ENCODE results near the gene STAC.
"Not testable (repeated sequence)": the region's sequence is repeated elsewhere in the genome, so short reads cannot be mapped to it uniquely, and the experiment has no call there.

Gene STAC

GRCh38 chr3:36575241-36575640, 194.9 kb downstream of the STAC start:
- no peak overlapping the region for H3K27ac ChIP-seq
- CTCF ChIA-PET, result no interaction called here
- DNase-seq (ENCODE audit: low spot score), result no peak
- TF ChIP-seq, protein P1, sequence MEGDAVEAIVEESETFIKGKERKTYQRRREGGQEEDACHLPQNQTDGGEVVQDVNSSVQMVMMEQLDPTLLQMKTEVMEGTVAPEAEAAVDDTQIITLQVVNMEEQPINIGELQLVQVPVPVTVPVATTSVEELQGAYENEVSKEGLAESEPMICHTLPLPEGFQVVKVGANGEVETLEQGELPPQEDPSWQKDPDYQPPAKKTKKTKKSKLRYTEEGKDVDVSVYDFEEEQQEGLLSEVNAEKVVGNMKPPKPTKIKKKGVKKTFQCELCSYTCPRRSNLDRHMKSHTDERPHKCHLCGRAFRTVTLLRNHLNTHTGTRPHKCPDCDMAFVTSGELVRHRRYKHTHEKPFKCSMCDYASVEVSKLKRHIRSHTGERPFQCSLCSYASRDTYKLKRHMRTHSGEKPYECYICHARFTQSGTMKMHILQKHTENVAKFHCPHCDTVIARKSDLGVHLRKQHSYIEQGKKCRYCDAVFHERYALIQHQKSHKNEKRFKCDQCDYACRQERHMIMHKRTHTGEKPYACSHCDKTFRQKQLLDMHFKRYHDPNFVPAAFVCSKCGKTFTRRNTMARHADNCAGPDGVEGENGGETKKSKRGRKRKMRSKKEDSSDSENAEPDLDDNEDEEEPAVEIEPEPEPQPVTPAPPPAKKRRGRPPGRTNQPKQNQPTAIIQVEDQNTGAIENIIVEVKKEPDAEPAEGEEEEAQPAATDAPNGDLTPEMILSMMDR (conservative IDR thresholded peaks at IDR 0.05; ENCODE audit: low read depth), result no peak
- POLR2A ChIA-PET (ENCODE audit: low non-redundant PET), result no interaction called here

DNA sequence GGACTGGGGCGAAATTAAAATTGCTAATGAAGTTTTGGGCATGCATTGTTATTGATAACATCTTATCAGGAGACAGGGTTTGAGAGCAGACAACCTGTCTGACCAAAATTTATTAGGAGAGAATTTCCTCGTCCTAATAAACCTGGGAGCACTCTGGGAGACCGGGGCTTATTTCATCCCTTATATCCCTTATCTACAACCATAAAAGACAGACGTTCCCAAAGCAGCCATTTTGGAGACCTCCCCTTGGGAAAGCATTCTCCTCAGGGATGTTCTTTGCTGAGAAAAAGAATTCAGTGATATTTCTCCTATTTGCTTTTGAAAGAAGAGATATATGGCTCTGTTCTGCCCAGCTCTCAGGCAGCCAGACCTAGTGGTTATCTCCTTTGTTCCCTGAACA, 198.1 kb downstream of the STAC start:
- DNase-seq (ENCODE audit: low spot score); CTCF ChIA-PET; POLR2A ChIA-PET (ENCODE audit: low non-redundant PET); H3K27ac ChIP-seq: not testable (repeated sequence)

- CTCF ChIA-PET, result no interaction called here
- TF ChIP-seq, protein P1 (conservative IDR thresholded peaks at IDR 0.05; ENCODE audit: low read depth), result no peak
- DNase-seq (ENCODE audit: low spot score), result no peak
- no peak overlapping the region for H3K27ac ChIP-seq
- POLR2A ChIA-PET (ENCODE audit: low non-redundant PET), result no interaction called here
These were observed 199.4 kb downstream of the STAC start for GRCh38 chr3:36579746-36580145.

DNA sequence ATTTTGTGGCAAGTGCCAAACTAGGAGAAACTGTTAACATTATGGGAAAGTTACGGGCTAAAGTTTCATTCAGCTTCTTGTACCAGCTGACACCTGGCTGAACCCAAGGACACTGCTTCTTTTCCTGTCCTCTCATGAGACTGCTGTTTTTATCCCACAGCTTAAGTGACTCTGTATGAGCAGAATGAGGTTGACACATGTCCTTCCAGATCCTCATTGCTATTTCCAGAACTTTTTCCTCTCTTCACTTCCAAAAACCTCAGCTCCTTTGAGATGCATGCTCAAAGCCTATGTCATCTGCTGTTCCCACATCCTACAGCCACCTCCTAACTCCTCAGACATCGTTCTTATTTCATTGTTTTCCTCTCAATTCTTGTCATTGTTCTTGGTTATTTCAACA, 200.4 kb downstream of the STAC start:
- ChIA-PET CTCF (interaction anchor here (0.6 to 0.9 kb wide), 2 partner anchors 51 to 377 kb away, joined by 3 read pairs; no protein-coding TSS in a partner anchor), POLR2A (ENCODE audit: low non-redundant PET) (no interaction called here)
- H3K27ac ChIP-seq, result no peak overlapping the region
- TF ChIP-seq, protein P1 (conservative IDR thresholded peaks at IDR 0.05; ENCODE audit: low read depth), result no peak
- DNase-seq (ENCODE audit: low spot score), result no peak

DNA sequence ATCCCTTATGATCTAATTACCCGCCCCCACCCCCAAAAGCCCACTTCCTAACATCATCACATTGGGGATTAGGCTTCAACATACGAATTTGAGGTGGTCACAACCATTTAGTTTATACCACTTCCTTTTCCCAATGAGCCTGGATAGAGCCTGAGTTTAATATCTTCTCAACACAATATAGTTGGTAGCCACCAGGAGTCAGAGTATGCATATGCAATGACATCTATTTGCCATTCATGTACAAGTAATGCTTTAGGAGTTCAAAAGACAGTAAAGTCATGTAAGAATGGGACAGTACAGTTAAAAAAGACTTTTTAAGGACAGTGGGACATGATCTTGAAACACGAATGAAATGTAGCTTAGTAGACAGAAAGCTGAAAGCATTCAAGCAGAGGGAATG, 211.7 kb downstream of the STAC start:
- no peak overlapping the region for H3K27ac ChIP-seq
- DNase-seq (ENCODE audit: low spot score), result no peak
- TF ChIP-seq, protein P1 (conservative IDR thresholded peaks at IDR 0.05; ENCODE audit: low read depth), result no peak
- ChIA-PET CTCF (interaction anchor here (0.6 kb wide), 1 partner anchor 89 kb away, joined by 3 read pairs; no protein-coding TSS in a partner anchor), POLR2A (ENCODE audit: low non-redundant PET) (no interaction called here)

GRCh38 chr3:36595511-36595910, 215.2 kb downstream of the STAC start:
- CTCF ChIA-PET, result no interaction called here
- TF ChIP-seq, protein P1 (conservative IDR thresholded peaks at IDR 0.05; ENCODE audit: low read depth), result no peak
- no peak overlapping the region for H3K27ac ChIP-seq
- DNase-seq (ENCODE audit: low spot score), result no peak
- POLR2A ChIA-PET (ENCODE audit: low non-redundant PET), result no interaction called here

DNA sequence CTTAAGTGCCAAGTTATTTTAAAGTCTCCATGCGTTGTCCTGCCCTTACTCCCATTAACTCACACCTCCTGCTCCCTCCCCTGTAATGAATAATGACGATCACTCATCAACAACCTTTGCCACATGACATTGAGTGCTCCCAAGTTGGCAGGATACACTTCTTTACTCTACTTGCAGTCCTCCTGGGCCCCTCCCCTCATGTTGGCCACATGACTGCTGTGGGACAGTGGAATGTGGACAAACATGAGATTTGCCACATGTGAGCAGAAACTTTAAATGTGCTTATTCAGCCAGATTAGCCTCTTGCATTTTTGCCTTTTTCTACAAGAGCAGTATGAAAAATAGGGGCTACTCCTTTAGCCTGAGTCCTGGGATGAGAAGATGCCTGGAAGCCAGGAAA, 216.1 kb downstream of the STAC start:
- POLR2A ChIA-PET (ENCODE audit: low non-redundant PET), result no interaction called here
- TF ChIP-seq, protein P1 (conservative IDR thresholded peaks at IDR 0.05; ENCODE audit: low read depth), result no peak
- H3K27ac ChIP-seq, result no peak overlapping the region
- DNase-seq (ENCODE audit: low spot score), result no peak
- CTCF ChIA-PET, result no interaction called here
